ENCODE data around the gene CSNK2A1.
"Not testable (repeated sequence)": the region's sequence is repeated elsewhere in the genome, so short reads cannot be mapped to it uniquely, and the experiment has no call there.

CSNK2A1 gene

GRCh38 chr20:543369-544152, at the start of gene CSNK2A1:
Gene CSNK2A1, minus strand, starts transcription at chr20:543790. Its CDS starts 35,239 bp downstream, at chr20:508551.
- peak; percentile 95 for DNase-seq

GRCh38 chr20:592506-592905, 48.9 kb upstream of the CSNK2A1 start:
- no peak for DNase-seq

GRCh38 chr20:591941-592340, 48.4 kb upstream of the CSNK2A1 start:
- DNase-seq = no peak

- no peak for DNase-seq
Measured at GRCh38 chr20:588932-589672, 45.5 kb upstream of the CSNK2A1 start.

GRCh38 chr20:588476-588875, 44.9 kb upstream of the CSNK2A1 start:
- no peak for DNase-seq

- no peak for DNase-seq
Measured at GRCh38 chr20:584971-585301, 41.3 kb upstream of the CSNK2A1 start.

GRCh38 chr20:584161-584970, 40.8 kb upstream of the CSNK2A1 start:
- no peak for DNase-seq

- DNase-seq = no peak
Measured at GRCh38 chr20:582204-582603, 38.6 kb upstream of the CSNK2A1 start.

- not testable (repeated sequence) for DNase-seq
Measured at GRCh38 chr20:578940-579690, 35.5 kb upstream of the CSNK2A1 start.

- no peak for DNase-seq
Measured at GRCh38 chr20:577167-577791, 33.7 kb upstream of the CSNK2A1 start.

- DNase-seq = no peak
Measured at GRCh38 chr20:576156-576555, 32.6 kb upstream of the CSNK2A1 start.

- no peak for DNase-seq
Measured at GRCh38 chr20:575230-575629, 31.6 kb upstream of the CSNK2A1 start.

- no peak for DNase-seq
Measured at GRCh38 chr20:574297-574942, 30.8 kb upstream of the CSNK2A1 start.

- DNase-seq = peak; percentile 21
Measured at GRCh38 chr20:573414-574296, 30.1 kb upstream of the CSNK2A1 start.

GRCh38 chr20:572727-573126, 29.1 kb upstream of the CSNK2A1 start:
- DNase-seq = no peak

GRCh38 chr20:571754-572441, 28.3 kb upstream of the CSNK2A1 start:
- peak; percentile 18 for DNase-seq

- peak; percentile 23 for DNase-seq
Measured at GRCh38 chr20:568673-569415, 25.3 kb upstream of the CSNK2A1 start.

GRCh38 chr20:568097-568652, 24.6 kb upstream of the CSNK2A1 start:
- DNase-seq = no peak

GRCh38 chr20:564192-564591, 20.6 kb upstream of the CSNK2A1 start:
- no peak for DNase-seq

Data from EL (cell line).